Transverse colon (tissue), 4 donors: ENCODE data around the gene DMD. TPM values are rescaled to one million over a fixed set of nuclear protein-coding genes. Genes with fewer than 3 reads are reported as not detected.

Experiments used
- DNase-seq: peaks from one replicate; pipeline ENCODE4 v3.0.0-alpha.2; 2019
- H3K27ac ChIP-seq, 4 donors: fragments of 200-600 bp; sonication (generic); 2 replicates each; pipeline ENCODE4 v1.5.1; 2016 to 2018; ENCODE audit warnings: inconsistent platforms in 4 of 4
- H3K27me3 ChIP-seq: fragments of 200-600 bp; sonication (generic); 2 replicates; pipeline ENCODE4 v1.5.1; 2017; ENCODE audit warnings: inconsistent platforms
- H3K36me3 ChIP-seq, 4 donors: fragments of 200-600 bp; sonication (generic); 2 replicates each; pipeline ENCODE4 v1.5.1; 2017 to 2019; ENCODE audit warnings: inconsistent platforms in 4 of 4
- H3K4me1 ChIP-seq, 4 donors: fragments of 200-600 bp; sonication (generic); 2 replicates each; pipeline ENCODE4 v1.5.1; 2017 to 2020; ENCODE audit warnings: inconsistent platforms in 4 of 4
- H3K4me3 ChIP-seq, 4 donors: fragments of 200-600 bp; sonication (generic); 1 replicate in 1 of 4; 2 replicates in 3 of 4; pipeline versions ENCODE4 v1.5.1 to v1.6.1; 2017 to 2019; ENCODE audit warnings: inconsistent platforms in 4 of 4
- H3K9me3 ChIP-seq, 2 donors: fragments of 200-600 bp; sonication (generic); 2 replicates each; pipeline ENCODE4 v1.5.1; 2017 to 2019; ENCODE audit warnings: inconsistent platforms in 2 of 2
- CTCF ChIP-seq, 5 experiments: fragments of 200-600 bp in 3 of 5; fragments of 450-650 bp in 2 of 5; sonication (generic) in 3 of 5; IDR thresholded peaks; 1 replicate in 2 of 5; 2 replicates in 3 of 5; pipeline ENCODE4 v1.5.1; 2016 to 2017; ENCODE audit warnings: antibody characterized with exemption in 5 of 5, inconsistent platforms in 3 of 5, mild to moderate bottlenecking in 2 of 5, moderate library complexity in 1 of 5
- EP300 ChIP-seq: sonication (generic); formaldehyde crosslinking; IDR thresholded peaks from one replicate; pipeline ENCODE4 v1.6.1; 2017; ENCODE audit warnings: antibody characterized with exemption, low read depth
- POLR2A ChIP-seq: fragments of 450-650 bp; IDR thresholded peaks from one replicate; pipeline ENCODE4 v1.6.1; 2016; ENCODE audit warnings: antibody characterized with exemption, mild to moderate bottlenecking, moderate library complexity
- POLR2AphosphoS5 ChIP-seq, 3 donors: sonication (generic); formaldehyde crosslinking; IDR thresholded peaks; one replicate each; pipeline ENCODE4 v1.6.1; 2016; ENCODE audit warnings: antibody characterized with exemption in 3 of 3
- WGBS, 2 donors: methylation state at CpG; one replicate each; pipeline ENCODE4 v1.1.5; 2018; ENCODE audit warnings: low coverage in 1 of 2; 5-methylcytosine and 5-hydroxymethylcytosine counted together
- in situ Hi-C, 4 donors: fragments of 200-750 bp; cut with MboI; loops; one replicate each; pipeline versions ENCODE4 v1.15.0 to v1.15.1; 2017; ENCODE audit warnings: low sequenced_read_pairs in 3 of 4, low pct_ligation_motif_present in 1 of 4, low pct_unique_long_range_greater_than_20kb in 1 of 4
- intact Hi-C: fragments of 100-400 bp; cut with DNase I; formaldehyde crosslinking; loops from one replicate; pipeline ENCODE4 v1.15.1; 2023; ENCODE audit warnings: low total_unique reads
- total RNA-seq, 4 donors: library from RNA; depleted of rRNA; stranded (reverse); fragments of >200 nt; gene quantifications; one replicate each; pipeline ENCODE4 v1.1.0, GENCODE V29; 2016

The DMD gene
- total RNA-seq, 4 donors from 2014 or later = 20.9 to 44.6 (median 32.5) TPM

- H3K4me1 ChIP-seq = no peaks in the 10 kb centered on the region
- 55% methylated on average over 3 of the region's 3 CpGs; no CpG with 5 or more reads in 1 of the 2 donors for WGBS, 2 donors
- H3K27ac ChIP-seq = no peak overlapping the region
- H3K36me3 ChIP-seq = no peaks in the 10 kb centered on the region
- H3K9me3 ChIP-seq = no peaks in the 10 kb centered on the region
- no peak for DNase-seq
- intact Hi-C loops = no loop called here
- no peaks in the 10 kb centered on the region for H3K27me3 ChIP-seq
- TF ChIP-seq POLR2A = no peak
- TF ChIP-seq POLR2AphosphoS5 (IDR thresholded peaks at IDR 0.05) = no peak
- no peak for TF ChIP-seq EP300
- TF ChIP-seq CTCF (IDR thresholded peaks at IDR 0.05) = no peak
- no peak overlapping the region for H3K4me3 ChIP-seq
- in situ Hi-C loops = no loop called here
Observed at GRCh38 chrX:33095079-33095478, 116.3 kb downstream of the DMD start.

GRCh38 chrX:33087411-33087810 lies 123.9 kb downstream of the DMD start:
- H3K9me3 ChIP-seq = no peaks in the 10 kb centered on the region
- intact Hi-C loops = no loop called here
- H3K27ac ChIP-seq = no peak overlapping the region
- H3K4me3 ChIP-seq = no peak overlapping the region
- H3K27me3 ChIP-seq = no peaks in the 10 kb centered on the region
- in situ Hi-C loops = no loop called here
- no peaks in the 10 kb centered on the region for H3K4me1 ChIP-seq
- no peak for DNase-seq
- TF ChIP-seq POLR2A = no peak
- no peak for TF ChIP-seq EP300
- TF ChIP-seq POLR2AphosphoS5 (IDR thresholded peaks at IDR 0.05) = no peak
- TF ChIP-seq CTCF (IDR thresholded peaks at IDR 0.05) = no peak
- no peaks in the 10 kb centered on the region for H3K36me3 ChIP-seq

DNA sequence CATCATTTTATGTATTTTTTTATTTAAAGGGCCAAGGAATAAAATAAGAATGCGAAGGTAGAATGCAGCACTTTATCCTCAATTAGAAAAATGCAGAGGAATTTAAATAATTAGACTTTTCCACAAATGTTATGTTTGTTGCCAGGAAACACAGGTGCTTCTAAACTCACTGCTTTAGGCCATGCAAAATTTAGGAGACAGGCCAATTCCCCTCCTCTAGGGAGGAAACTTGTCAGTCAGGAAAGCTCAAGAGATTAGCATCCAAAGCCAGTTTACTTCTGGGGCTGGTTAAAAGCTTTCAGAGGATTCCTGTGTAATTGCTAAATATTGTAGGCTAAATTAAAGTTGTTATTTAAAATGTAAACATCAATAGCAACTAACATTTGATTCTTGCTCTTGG lies 124.5 kb downstream of the DMD start:
- Histone ChIP-seq H3K4me3 (no peak overlapping the region), H3K27me3 (no peaks in the 10 kb centered on the region), H3K27ac (no peak overlapping the region), H3K4me1 (no peaks in the 10 kb centered on the region), H3K9me3 (no peaks in the 10 kb centered on the region), H3K36me3 (no peaks in the 10 kb centered on the region)
- WGBS, 2 donors = 81 to 89% methylated on average over 1 of the region's 1 CpG
- TF ChIP-seq EP300 (no peak), CTCF (IDR thresholded peaks at IDR 0.05) (no peak), POLR2A (no peak), POLR2AphosphoS5 (IDR thresholded peaks at IDR 0.05) (no peak)
- intact Hi-C loops = no loop called here
- DNase-seq = no peak
- in situ Hi-C loops = no loop called here

DNA sequence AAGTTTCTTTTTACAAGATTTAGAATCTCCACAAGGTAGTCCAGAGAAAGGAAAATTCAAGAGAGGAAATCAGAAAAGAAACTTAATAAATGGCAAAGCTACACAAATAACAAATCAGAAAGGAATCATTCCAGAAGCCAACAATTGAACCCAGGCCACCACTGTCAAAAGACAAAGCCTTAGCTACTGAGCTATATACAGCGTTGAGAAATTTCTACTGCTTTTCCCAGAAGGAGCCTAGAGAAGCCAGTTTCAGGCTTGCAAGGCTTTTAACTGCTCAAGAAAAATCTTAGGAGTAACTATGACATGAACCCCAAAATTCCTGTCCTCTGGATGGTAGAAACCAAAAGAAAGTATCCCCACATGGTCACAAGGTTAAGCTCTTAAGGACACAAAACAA lies 129.0 kb downstream of the DMD start:
- H3K9me3 ChIP-seq = no peaks in the 10 kb centered on the region
- H3K27me3 ChIP-seq = no peaks in the 10 kb centered on the region
- 60 to 70% methylated on average over 1 of the region's 1 CpG for WGBS, 2 donors
- DNase-seq = no peak
- TF ChIP-seq EP300 (no peak), POLR2A (no peak), POLR2AphosphoS5 (IDR thresholded peaks at IDR 0.05) (no peak), CTCF (IDR thresholded peaks at IDR 0.05) (no peak)
- H3K36me3 ChIP-seq = no peaks in the 10 kb centered on the region
- in situ Hi-C loops (no loop called here), intact Hi-C loops (no loop called here)
- no peaks in the 10 kb centered on the region for H3K4me1 ChIP-seq
- H3K27ac ChIP-seq = no peak overlapping the region
- H3K4me3 ChIP-seq = no peak overlapping the region
